Lower lobe of right lung (tissue), 2 donors: ENCODE data around the gene MRPL14. TPM values are rescaled to one million over a fixed set of nuclear protein-coding genes. Genes with fewer than 3 reads are reported as not detected.

Experiments used
- ATAC-seq, 2 donors: fragments of 200-7000 bp; cut with Tn5 transposase; one replicate each; pipeline ENCODE4 v1.9.1; 2020 to 2022; ENCODE audit warnings: mild to moderate bottlenecking in 2 of 2, moderate library complexity in 2 of 2
- DNase-seq: peaks from one replicate; pipeline ENCODE4 v3.0.0-alpha.2; 2020
- H3K27ac ChIP-seq: fragments of 200-600 bp; one replicate; pipeline ENCODE4 v1.8.0; 2022
- H3K27me3 ChIP-seq: fragments of 200-600 bp; one replicate; pipeline ENCODE4 v1.8.0; 2022; ENCODE audit warnings: low read depth
- H3K36me3 ChIP-seq: fragments of 200-600 bp; one replicate; pipeline ENCODE4 v1.8.0; 2022; ENCODE audit warnings: mild to moderate bottlenecking
- H3K4me1 ChIP-seq: fragments of 200-600 bp; one replicate; pipeline ENCODE4 v1.8.0; 2022
- H3K4me3 ChIP-seq: fragments of 200-600 bp; one replicate; pipeline ENCODE4 v1.8.0; 2022; ENCODE audit warnings: mild to moderate bottlenecking
- H3K9me3 ChIP-seq: fragments of 200-600 bp; one replicate; pipeline ENCODE4 v1.8.0; 2022
- intact Hi-C: fragments of 100-400 bp; cut with DNase I; formaldehyde crosslinking; loops from one replicate; pipeline ENCODE4 v1.11.0; 2022
- total RNA-seq: library from RNA; stranded (reverse); fragmentation: NEBNext Ultra II Directional; extraction: Animal tissue kit (Norgen Biotek cat#: 25700); gene quantifications from one replicate; pipeline ENCODE4 v1.2.1, GENCODE V29; 2021
- TF ChIP-seq, protein P1 (sequence below): fragments of 200-600 bp; IDR thresholded peaks from one replicate; pipeline ENCODE4 v1.8.0; 2022; ENCODE audit warnings: antibody characterized with exemption, mild to moderate bottlenecking
- donor health status: DM: no; HTN: yes; CAD: no; lungs with severe emphysema.

Gene MRPL14
- total RNA-seq, 1 donor from 2014 or later, result 83.9 TPM

GRCh38 chr6:44064089-44064947 is 62.9 kb downstream of the MRPL14 start:
- H3K36me3 ChIP-seq, result no peaks in the 10 kb centered on the region
- H3K4me3 ChIP-seq, result no peak overlapping the region
- TF ChIP-seq, protein P1, sequence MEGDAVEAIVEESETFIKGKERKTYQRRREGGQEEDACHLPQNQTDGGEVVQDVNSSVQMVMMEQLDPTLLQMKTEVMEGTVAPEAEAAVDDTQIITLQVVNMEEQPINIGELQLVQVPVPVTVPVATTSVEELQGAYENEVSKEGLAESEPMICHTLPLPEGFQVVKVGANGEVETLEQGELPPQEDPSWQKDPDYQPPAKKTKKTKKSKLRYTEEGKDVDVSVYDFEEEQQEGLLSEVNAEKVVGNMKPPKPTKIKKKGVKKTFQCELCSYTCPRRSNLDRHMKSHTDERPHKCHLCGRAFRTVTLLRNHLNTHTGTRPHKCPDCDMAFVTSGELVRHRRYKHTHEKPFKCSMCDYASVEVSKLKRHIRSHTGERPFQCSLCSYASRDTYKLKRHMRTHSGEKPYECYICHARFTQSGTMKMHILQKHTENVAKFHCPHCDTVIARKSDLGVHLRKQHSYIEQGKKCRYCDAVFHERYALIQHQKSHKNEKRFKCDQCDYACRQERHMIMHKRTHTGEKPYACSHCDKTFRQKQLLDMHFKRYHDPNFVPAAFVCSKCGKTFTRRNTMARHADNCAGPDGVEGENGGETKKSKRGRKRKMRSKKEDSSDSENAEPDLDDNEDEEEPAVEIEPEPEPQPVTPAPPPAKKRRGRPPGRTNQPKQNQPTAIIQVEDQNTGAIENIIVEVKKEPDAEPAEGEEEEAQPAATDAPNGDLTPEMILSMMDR, result no peak
- ATAC-seq (peak; percentile 66 to 83), DNase-seq (peak; percentile 68)
- no peaks in the 10 kb centered on the region for H3K9me3 ChIP-seq
- no peaks in the 10 kb centered on the region for H3K27me3 ChIP-seq
- peaks cover 21% of the 10 kb centered on the region for H3K4me1 ChIP-seq
- intact Hi-C loops, result no loop called here
- H3K27ac ChIP-seq, result no peak overlapping the region

DNA sequence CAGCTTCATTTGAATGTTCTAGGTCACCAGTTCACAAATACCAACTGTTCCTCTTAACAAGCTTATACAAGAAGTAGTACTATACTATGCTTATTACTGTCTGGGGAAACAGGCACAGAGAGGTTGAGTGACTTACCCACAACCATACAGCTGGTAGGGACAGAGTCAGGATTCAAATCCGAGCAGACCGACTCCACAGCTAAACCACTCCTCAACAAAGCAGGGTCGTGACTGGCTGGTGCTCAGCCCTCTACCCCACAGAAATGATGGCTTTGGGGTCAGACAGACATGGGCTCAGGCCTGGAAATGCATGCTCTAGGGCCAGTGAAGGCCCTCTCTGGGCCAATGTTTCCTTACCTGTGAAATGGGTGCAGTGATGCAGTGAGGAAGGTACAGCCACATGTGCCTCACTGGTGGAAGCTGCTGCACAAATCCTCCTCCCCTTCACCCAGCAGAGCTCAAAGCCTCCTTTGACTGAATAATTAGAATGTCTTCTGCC is 63.6 kb downstream of the MRPL14 start:
- Histone ChIP-seq H3K9me3 (no peaks in the 10 kb centered on the region), H3K27me3 (no peaks in the 10 kb centered on the region), H3K4me1 (peaks cover 28% of the 10 kb centered on the region), H3K36me3 (no peaks in the 10 kb centered on the region), H3K27ac (no peak overlapping the region), H3K4me3 (no peak overlapping the region)
- intact Hi-C loops, result no loop called here
- TF ChIP-seq, protein P1, result no peak
- DNase-seq (no peak), ATAC-seq (no peak)

Other genes starting within 250 kb of the MRPL14 start
- 99.2 TPM for gene TMEM63B, start 102 bp upstream of the MRPL14 start, total RNA-seq
- 0.27 TPM for gene CAPN11, start 31.4 kb upstream of the MRPL14 start, total RNA-seq
- not detected for gene MYMX, start 89.5 kb upstream of the MRPL14 start, total RNA-seq
- gene SLC29A1, start 96.1 kb upstream of the MRPL14 start, total RNA-seq, result 36.2 TPM
- 680 TPM for gene HSP90AB1, start 119.6 kb upstream of the MRPL14 start, total RNA-seq
- 23.8 TPM for gene SLC35B2, start 130.1 kb upstream of the MRPL14 start, total RNA-seq
- gene NFKBIE, start 138.1 kb upstream of the MRPL14 start, total RNA-seq, result 10.4 TPM
- gene TMEM151B, start 143.0 kb upstream of the MRPL14 start, total RNA-seq, result not detected
- 12.0 TPM for gene AARS2, start 185.9 kb upstream of the MRPL14 start, total RNA-seq
- 1.8 TPM for gene SPATS1, start 215.2 kb upstream of the MRPL14 start, total RNA-seq